ENCODE results near the gene DHRS4.
"Not testable (repeated sequence)": the region's sequence is repeated elsewhere in the genome, so short reads cannot be mapped to it uniquely, and the experiment has no call there.

DHRS4 gene

DNA sequence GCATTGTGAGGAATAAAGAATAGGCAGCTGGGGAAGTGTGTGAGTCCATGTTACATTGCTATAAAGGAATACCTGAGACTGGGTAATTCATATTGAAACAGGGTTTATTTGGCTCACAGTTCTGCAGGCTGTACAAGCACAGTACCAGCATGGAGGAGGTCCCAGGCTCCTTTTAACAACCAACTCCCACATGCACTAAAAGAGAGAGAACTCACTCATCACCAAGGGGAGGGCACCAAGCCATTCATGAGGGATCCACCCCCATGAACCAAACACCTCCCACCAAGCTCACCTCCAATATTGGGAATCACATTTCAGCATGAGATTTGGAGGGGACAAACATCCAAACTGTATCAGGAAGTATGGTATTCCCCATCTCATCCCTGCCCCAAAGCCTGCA is 11.9 kb upstream of the DHRS4 start:
- DNase-seq: no peak

DNA sequence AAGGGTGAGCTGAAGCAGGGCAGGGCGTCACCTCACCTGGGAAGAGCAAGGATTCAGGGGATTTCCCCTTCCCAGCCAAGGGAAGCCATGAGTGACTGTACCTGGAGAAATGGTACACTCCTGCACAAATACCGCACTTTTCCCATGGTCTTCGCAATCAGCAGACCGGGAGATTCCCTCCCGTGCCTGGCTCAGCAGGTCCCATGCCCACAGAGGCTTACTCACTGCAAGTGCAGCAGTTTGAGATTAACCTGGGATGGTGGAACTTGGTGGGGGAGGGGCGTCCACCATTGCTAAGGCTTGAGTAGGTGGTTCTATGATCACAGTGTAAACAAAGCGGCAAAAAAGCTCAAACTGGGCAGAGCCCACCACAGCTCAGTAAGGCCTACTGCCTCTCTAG is 11.0 kb upstream of the DHRS4 start:
- DNase-seq: no peak

- not testable (repeated sequence) for DNase-seq
Observed at GRCh38 chr14:23949069-23949468, 4.5 kb upstream of the DHRS4 start.

GRCh38 chr14:23950411-23951135 is 3.0 kb upstream of the DHRS4 start:
- DNase-seq: no peak

DNA sequence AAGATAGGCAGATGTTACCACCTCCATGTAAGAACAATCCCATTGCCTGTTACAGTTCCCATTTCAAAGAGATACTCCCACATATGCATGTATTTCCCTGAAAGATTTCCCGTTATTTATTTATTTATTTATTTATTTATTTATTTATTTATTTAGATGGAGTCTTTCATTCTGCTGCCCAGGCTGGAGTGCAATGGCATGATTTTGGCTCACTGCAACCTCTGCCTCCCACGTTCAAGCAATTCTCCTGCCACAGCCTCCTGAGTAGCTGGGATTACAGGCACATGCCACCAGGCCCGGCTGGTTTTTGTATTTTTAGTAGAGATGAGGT is 2.5 kb upstream of the DHRS4 start:
- DNase-seq: not testable (repeated sequence)

DNA sequence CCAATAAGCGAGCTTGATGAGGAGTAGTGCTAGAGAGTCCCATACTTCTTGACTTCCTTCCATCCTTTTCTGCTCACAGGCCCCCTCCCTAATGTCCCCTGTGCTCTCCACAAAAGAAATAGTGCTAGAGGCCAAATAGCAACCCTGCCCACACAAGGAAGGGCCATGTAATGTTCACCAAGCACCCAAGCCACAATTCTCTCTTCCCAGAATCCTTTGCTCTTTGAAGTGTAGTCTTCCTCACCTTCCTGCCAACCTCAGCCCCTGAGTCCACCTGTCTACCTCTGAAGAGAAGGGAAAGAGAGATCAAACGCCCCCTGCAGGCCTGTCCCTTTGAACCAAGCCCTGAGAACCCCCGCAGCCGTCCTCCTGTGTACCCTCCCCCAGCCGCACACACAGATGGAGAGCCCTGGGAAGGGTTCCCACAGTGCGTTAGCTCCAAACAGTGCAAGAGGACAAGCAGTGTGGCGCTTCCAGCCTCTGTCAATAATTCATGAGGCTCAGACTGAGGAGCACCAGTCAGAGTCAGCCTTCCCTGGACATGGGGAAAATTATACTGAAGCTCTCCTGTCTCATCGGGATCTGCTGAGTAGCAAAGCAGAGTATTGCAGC is 1.9 kb upstream of the DHRS4 start:
- DNase-seq: no peak

DNA sequence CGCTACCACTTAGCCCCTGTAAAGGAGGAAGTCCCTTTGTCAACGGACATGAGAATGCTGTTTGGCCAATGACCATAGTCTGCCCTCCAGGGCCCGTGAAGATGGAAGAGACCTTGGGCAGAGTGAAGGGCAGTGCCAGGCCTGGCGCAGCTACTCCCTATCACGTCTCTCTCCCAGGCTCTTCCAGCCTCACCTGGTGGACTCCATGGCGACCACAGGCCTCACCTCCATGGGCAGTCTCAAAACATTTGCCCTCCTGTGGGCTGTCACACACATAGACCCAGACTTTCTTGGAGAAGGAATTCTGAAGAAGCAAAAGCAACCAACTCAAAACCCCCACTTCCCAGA is 480 bp upstream of the DHRS4 start:
- not testable (repeated sequence) for DNase-seq

DNA sequence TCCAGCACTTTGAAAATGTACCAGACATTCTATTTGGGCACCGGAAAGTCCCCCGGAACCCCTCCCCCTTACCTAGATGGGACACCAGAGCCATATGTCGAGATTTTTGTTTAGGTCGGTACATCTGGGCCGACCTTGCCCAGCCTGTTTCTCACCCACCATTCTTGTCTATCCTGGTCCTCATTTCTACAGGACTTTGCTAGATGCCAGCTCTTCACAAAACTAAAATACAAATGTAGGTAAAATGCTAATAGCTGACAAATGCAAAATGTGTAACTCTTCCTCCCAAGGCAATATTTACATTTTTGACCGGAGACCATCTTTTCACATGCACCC is 677 bp downstream of the DHRS4 start:
- DNase-seq: not testable (repeated sequence)

GRCh38 chr14:23954965-23955364 is 1.4 kb downstream of the DHRS4 start:
- DNase-seq: not testable (repeated sequence)

- not testable (repeated sequence) for DNase-seq
Observed at GRCh38 chr14:23955811-23956210, 2.2 kb downstream of the DHRS4 start.

GRCh38 chr14:23957913-23958569 is 4.5 kb downstream of the DHRS4 start:
- DNase-seq: not testable (repeated sequence)

- DNase-seq: not testable (repeated sequence)
Observed at GRCh38 chr14:23960899-23961298, 7.3 kb downstream of the DHRS4 start.

DNA sequence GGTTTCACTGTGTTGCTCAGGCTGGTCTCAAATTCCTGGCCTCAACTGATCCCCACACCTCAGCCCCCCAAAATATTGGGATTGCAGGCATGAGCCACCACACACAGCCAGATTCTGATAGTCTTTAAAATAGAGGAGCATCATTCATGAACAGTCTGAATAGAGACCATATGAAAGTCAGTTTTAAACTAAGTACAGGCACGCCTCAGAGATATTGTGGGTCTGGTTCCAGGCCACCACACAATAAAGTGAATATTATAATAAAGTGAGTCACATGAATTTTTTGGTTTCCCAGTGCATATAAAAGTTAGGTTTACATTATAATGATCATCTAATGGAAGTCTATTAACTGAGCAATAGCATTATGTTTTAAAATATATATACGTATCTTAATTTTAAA is 8.1 kb downstream of the DHRS4 start:
- DNase-seq: not testable (repeated sequence)

DNA sequence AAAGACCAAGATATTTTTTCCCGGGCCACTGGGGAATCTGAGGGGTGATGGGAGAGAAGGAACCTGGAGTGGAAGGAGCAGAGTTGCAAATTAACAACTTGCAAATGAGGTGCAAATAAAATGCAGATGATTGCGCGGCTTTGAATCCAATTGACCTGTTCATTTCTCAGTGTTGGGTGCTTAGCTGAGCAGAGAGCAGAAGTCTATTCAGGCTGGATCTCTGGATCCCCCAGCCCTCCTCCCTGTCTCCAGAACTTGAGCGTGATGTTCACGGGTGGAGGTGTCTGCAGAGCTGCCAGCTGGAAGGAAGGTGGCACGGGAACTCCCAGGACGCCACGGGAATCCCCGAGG is 15.5 kb downstream of the DHRS4 start:
- DNase-seq: not testable (repeated sequence)

- not testable (repeated sequence) for DNase-seq
Observed at GRCh38 chr14:23969481-23970282, 16.1 kb downstream of the DHRS4 start.

GRCh38 chr14:23970283-23970659 is 16.7 kb downstream of the DHRS4 start:
- not testable (repeated sequence) for DNase-seq

DNA sequence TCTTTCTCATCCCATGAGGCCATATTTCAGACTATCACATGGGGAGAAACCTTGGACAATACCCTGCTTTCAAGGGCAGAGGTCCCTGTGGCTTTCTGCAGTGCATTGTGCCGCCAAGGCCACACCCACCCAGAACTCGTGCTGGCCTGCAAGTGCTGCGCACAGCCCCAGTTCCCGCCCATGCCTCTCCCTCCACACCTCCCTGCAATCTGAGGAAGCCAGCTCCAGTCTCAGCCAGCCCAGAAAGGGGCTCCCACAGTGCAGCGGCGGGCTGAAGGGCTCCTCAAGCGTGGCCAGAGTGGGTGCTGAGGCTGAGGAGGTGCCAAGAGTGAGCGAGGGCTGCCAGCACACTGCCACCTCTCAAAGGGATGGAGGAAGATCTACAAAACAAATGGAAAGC is 19.6 kb downstream of the DHRS4 start:
- not testable (repeated sequence) for DNase-seq

- DNase-seq: not testable (repeated sequence)
Observed at GRCh38 chr14:23974041-23974440, 20.5 kb downstream of the DHRS4 start.

GRCh38 chr14:23977208-23977607 is 23.6 kb downstream of the DHRS4 start:
- not testable (repeated sequence) for DNase-seq

GRCh38 chr14:23981951-23982813 is 28.6 kb downstream of the DHRS4 start:
- not testable (repeated sequence) for DNase-seq

- DNase-seq: no peak
Observed at GRCh38 chr14:23984891-23985602, 31.5 kb downstream of the DHRS4 start.

- not testable (repeated sequence) for DNase-seq
Observed at GRCh38 chr14:23988223-23988606, 34.6 kb downstream of the DHRS4 start.
